Left ventricle myocardium inferior (tissue), 1 donor: ENCODE data around the gene MICAL1. TPM values are rescaled to one million over a fixed set of nuclear protein-coding genes. Genes with fewer than 3 reads are reported as not detected.
A peak's percentile ranks its signal among the peaks of the same experiment; 100 is the strongest.

Experiments used
- DNase-seq: peaks from one replicate; pipeline ENCODE4 v3.0.0-alpha.2; 2020
- H3K27ac ChIP-seq: fragments of 200-600 bp; replicated peaks from 2 replicates; pipeline ENCODE4 v1.8.0; 2021
- H3K27me3 ChIP-seq: fragments of 200-600 bp; 2 replicates; pipeline ENCODE4 v1.8.0; 2021; ENCODE audit warnings: low read depth
- H3K36me3 ChIP-seq: fragments of 200-600 bp; 2 replicates; pipeline ENCODE4 v1.8.0; 2021
- H3K4me1 ChIP-seq: fragments of 200-600 bp; 2 replicates; pipeline ENCODE4 v1.8.0; 2021
- H3K4me3 ChIP-seq: fragments of 200-600 bp; 2 replicates; pipeline ENCODE4 v1.8.0; 2021; ENCODE audit warnings: mild to moderate bottlenecking, moderate library complexity
- H3K9me3 ChIP-seq: fragments of 200-600 bp; replicated peaks from 2 replicates; pipeline ENCODE4 v1.8.0; 2021
- CTCF ChIP-seq: fragments of 200-600 bp; IDR thresholded peaks from 2 replicates; pipeline ENCODE4 v1.8.0; 2021; ENCODE audit warnings: antibody characterized with exemption, mild to moderate bottlenecking, borderline replicate concordance
- intact Hi-C: fragments of 100-400 bp; cut with micrococcal nuclease; formaldehyde crosslinking; loops from one replicate; pipeline ENCODE4 v1.11.0; 2022
- total RNA-seq: library from RNA; stranded (reverse); fragmentation: NEBNext Ultra II Directional; extraction: Animal tissue kit (Norgen Biotek cat#: 25700); gene quantifications from one replicate; pipeline ENCODE4 v1.2.1, GENCODE V29; 2021
- donor health status: DM: no; HTN: yes; CAD: no; lungs with severe emphysema.

The MICAL1 gene
- total RNA-seq, 1 donor from 2014 or later = 5.6 TPM

GRCh38 chr6:109454496-109455436 lies 806 bp downstream of the MICAL1 start:
- no peak for TF ChIP-seq CTCF
- peak overlapping the region; percentile 78 for H3K27ac ChIP-seq
- no peak for DNase-seq
- no peaks in the 10 kb centered on the region for H3K27me3 ChIP-seq
- intact Hi-C loops = no loop called here
- H3K9me3 ChIP-seq = no peaks in the 10 kb centered on the region
- H3K4me3 ChIP-seq = peak overlapping the region; percentile 84
- no peaks in the 10 kb centered on the region for H3K36me3 ChIP-seq
- H3K4me1 ChIP-seq = peaks cover 45% of the 10 kb centered on the region

- peak overlapping the region; percentile 84 for H3K4me3 ChIP-seq
- H3K36me3 ChIP-seq = no peaks in the 10 kb centered on the region
- intact Hi-C loops = no loop called here
- H3K27me3 ChIP-seq = no peaks in the 10 kb centered on the region
- H3K27ac ChIP-seq = peak overlapping the region; percentile 78
- no peaks in the 10 kb centered on the region for H3K9me3 ChIP-seq
- peak; percentile 46 for DNase-seq
- peaks cover 45% of the 10 kb centered on the region for H3K4me1 ChIP-seq
- TF ChIP-seq CTCF = no peak
Measured at GRCh38 chr6:109453594-109454495, 1.7 kb downstream of the MICAL1 start.

- no peak for DNase-seq
- H3K4me3 ChIP-seq = no peak overlapping the region
- H3K4me1 ChIP-seq = peaks cover 45% of the 10 kb centered on the region
- H3K27ac ChIP-seq = no peak overlapping the region
- H3K36me3 ChIP-seq = no peaks in the 10 kb centered on the region
- intact Hi-C loops = no loop called here
- TF ChIP-seq CTCF = no peak
- H3K9me3 ChIP-seq = no peaks in the 10 kb centered on the region
- H3K27me3 ChIP-seq = no peaks in the 10 kb centered on the region
Measured at GRCh38 chr6:109453156-109453555, 2.4 kb downstream of the MICAL1 start.

GRCh38 chr6:109452181-109452580 lies 3.4 kb downstream of the MICAL1 start:
- intact Hi-C loops = no loop called here
- H3K27ac ChIP-seq = no peak overlapping the region
- no peak overlapping the region for H3K4me3 ChIP-seq
- H3K9me3 ChIP-seq = no peaks in the 10 kb centered on the region
- DNase-seq = no peak
- H3K36me3 ChIP-seq = no peaks in the 10 kb centered on the region
- no peak for TF ChIP-seq CTCF
- peaks cover 37% of the 10 kb centered on the region for H3K4me1 ChIP-seq
- H3K27me3 ChIP-seq = no peaks in the 10 kb centered on the region

GRCh38 chr6:109451376-109451775 lies 4.2 kb downstream of the MICAL1 start:
- peaks cover 2% of the 10 kb centered on the region for H3K36me3 ChIP-seq
- TF ChIP-seq CTCF = no peak
- intact Hi-C loops = no loop called here

More at GRCh38 chr6:109451376-109451775, 4.2 kb downstream of the MICAL1 start:
- no peak for DNase-seq
- no peak overlapping the region for H3K4me3 ChIP-seq
- no peaks in the 10 kb centered on the region for H3K27me3 ChIP-seq
- H3K4me1 ChIP-seq = peaks cover 29% of the 10 kb centered on the region
- no peak overlapping the region for H3K27ac ChIP-seq
- no peaks in the 10 kb centered on the region for H3K9me3 ChIP-seq
